ENCODE results near the gene APBA1.

GRCh38 chr9:69579760-69580581, 92.2 kb downstream of the APBA1 start:
- TF ChIP-seq EGR1 (IDR thresholded peaks at IDR 0.05; ENCODE audit: borderline replicate concordance, low read depth, low read length): no peak
- TF ChIP-seq CTCF (IDR thresholded peaks at IDR 0.05; ENCODE audit: control extremely low read depth in 1 of 3, insufficient read depth in 1 of 3, low read depth in 1 of 3, low read length in 3 of 3): no peak
- no peak for TF ChIP-seq TCF12 (IDR thresholded peaks at IDR 0.05; ENCODE audit: low read depth, low read length)
- TF ChIP-seq EZH2 (IDR thresholded peaks at IDR 0.05; ENCODE audit: low read depth, low read length, severe bottlenecking): no peak

Measured in H1 (cell line).